ENCODE results near the gene MCAT. TPM values are rescaled to one million over a fixed set of nuclear protein-coding genes. Genes with fewer than 3 reads are reported as not detected.

Gene MCAT
- total and polyA plus RNA-seq, 4 donors: 8.3 to 22.6 (median 14.8) TPM

DNA sequence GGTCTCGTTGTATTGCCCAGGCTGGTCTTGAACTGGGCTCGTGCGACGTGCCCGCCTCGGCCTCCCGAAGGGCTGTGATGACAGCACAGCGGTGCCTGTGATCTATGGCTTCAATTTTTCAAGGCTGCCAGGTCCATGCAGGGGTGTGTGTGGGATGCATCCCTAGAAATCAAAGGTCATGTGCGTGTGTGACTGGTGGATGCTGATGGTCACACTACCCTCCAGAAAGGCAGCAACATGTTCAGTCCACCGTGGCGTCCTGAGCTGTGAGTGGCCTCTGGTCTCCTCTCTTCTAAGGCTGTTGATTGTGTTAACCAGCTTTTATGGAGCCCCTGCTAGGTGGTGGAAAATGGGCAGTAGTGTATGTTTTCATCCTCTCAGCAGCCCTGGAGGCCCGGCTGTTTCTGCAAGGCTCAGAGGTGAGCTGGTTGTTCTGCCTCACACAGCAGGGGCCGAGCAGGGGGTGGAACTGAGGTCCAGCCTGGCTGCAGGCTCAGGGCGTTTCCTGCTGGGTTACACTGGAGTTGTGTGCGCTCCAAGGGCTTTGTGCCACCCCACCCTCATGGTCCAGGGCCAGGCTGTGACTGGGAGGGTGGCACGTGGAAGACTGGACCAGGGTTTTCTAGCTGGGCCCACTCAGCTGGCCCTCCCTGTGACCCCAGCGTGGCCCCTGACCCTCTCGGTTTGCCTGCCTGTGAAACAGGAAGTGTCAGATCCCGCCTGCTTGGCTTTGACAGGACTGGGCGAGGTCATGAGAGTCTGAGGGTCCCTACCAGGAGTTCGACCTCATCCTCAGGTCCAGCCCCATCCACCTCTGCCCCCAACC, 25.0 kb downstream of the MCAT start:
- H3K27ac ChIP-seq (ENCODE audit: low read depth in 1 of 2, low read length in 2 of 2): no peak overlapping the region
- no peak overlapping the region for H3K9ac ChIP-seq (ENCODE audit: low read depth in 1 of 2, low read length in 2 of 2)
- no peak for TF ChIP-seq RXRA (IDR thresholded peaks at IDR 0.05)
- TF ChIP-seq RAD21 (IDR thresholded peaks at IDR 0.05): no peak
- no peak for TF ChIP-seq ZBTB33 (IDR thresholded peaks at IDR 0.05)
- TF ChIP-seq JUND (IDR thresholded peaks at IDR 0.05): no peak
- TF ChIP-seq REST (IDR thresholded peaks at IDR 0.05): no peak
- TF ChIP-seq, protein P1, sequence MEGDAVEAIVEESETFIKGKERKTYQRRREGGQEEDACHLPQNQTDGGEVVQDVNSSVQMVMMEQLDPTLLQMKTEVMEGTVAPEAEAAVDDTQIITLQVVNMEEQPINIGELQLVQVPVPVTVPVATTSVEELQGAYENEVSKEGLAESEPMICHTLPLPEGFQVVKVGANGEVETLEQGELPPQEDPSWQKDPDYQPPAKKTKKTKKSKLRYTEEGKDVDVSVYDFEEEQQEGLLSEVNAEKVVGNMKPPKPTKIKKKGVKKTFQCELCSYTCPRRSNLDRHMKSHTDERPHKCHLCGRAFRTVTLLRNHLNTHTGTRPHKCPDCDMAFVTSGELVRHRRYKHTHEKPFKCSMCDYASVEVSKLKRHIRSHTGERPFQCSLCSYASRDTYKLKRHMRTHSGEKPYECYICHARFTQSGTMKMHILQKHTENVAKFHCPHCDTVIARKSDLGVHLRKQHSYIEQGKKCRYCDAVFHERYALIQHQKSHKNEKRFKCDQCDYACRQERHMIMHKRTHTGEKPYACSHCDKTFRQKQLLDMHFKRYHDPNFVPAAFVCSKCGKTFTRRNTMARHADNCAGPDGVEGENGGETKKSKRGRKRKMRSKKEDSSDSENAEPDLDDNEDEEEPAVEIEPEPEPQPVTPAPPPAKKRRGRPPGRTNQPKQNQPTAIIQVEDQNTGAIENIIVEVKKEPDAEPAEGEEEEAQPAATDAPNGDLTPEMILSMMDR (IDR thresholded peaks at IDR 0.05; ENCODE audit: low read depth, low read length, missing input control): no peak
- no peak for TF ChIP-seq HNF4G (IDR thresholded peaks at IDR 0.05)
- no peak for TF ChIP-seq GABPA (IDR thresholded peaks at IDR 0.05 in 1 of 2, conservative IDR thresholded peaks at IDR 0.05 in 1 of 2)
- TF ChIP-seq EGR1 (IDR thresholded peaks at IDR 0.05; ENCODE audit: low read depth in 2 of 2): no peak
- TF ChIP-seq YY1 (IDR thresholded peaks at IDR 0.05): no peak
- no peak for TF ChIP-seq TAF1 (conservative IDR thresholded peaks at IDR 0.05)
- no peak for TF ChIP-seq FOXA2 (IDR thresholded peaks at IDR 0.05)
- TF ChIP-seq, protein P2, sequence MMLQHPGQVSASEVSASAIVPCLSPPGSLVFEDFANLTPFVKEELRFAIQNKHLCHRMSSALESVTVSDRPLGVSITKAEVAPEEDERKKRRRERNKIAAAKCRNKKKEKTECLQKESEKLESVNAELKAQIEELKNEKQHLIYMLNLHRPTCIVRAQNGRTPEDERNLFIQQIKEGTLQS (IDR thresholded peaks at IDR 0.05): no peak
- H3K36me3 ChIP-seq (ENCODE audit: control insufficient read depth in 4 of 4, insufficient read depth in 3 of 4, low read depth in 1 of 4, low read length in 3 of 4): no peaks in the 10 kb centered on the region
- no peaks in the 10 kb centered on the region for H3K27me3 ChIP-seq (ENCODE audit: control insufficient read depth in 4 of 4, insufficient read depth in 4 of 4, low read length in 3 of 4)
- DNase-seq (ENCODE audit: low spot score): no peak
- H3K4me3 ChIP-seq (ENCODE audit: low read depth in 1 of 3, low read length in 3 of 3): no peak overlapping the region
- 78% methylated on average over 21 of the region's 21 CpGs for WGBS
- H3K4me1 ChIP-seq (ENCODE audit: control insufficient read depth in 4 of 4, insufficient read depth in 4 of 4, low read length in 3 of 4): peaks cover 0 to 8% (median 4%) of the 10 kb centered on the region in 4 donors
- no peaks in the 10 kb centered on the region for H3K9me3 ChIP-seq (ENCODE audit: control insufficient read depth in 4 of 4, low read length in 3 of 4)

DNA sequence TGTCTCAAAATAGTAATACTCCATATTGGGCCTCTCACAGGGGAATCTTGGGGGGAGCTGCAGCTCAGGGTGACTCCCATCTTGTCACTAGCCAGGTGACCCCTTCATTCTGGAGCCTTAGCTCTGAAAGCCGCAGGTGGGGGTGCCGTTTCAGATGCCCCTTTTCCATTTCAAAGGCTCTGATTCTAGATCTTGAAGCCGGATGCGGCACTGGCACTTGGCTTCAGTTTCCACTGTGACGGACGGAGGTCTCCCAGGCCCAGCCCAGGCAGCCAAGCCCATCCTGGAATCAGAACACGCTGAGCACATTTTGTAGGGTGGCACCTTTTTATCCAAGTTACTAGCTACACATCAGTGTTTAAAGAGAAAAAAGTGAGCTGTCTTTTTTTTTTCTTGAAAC, 26.3 kb downstream of the MCAT start:
- Histone ChIP-seq H3K27me3 (ENCODE audit: control insufficient read depth in 4 of 4, insufficient read depth in 4 of 4, low read length in 3 of 4) (no peaks in the 10 kb centered on the region), H3K4me1 (ENCODE audit: control insufficient read depth in 4 of 4, insufficient read depth in 4 of 4, low read length in 3 of 4) (peaks cover 0 to 8% (median 4%) of the 10 kb centered on the region in 4 donors)
- WGBS: 92% methylated on average over 7 of the region's 7 CpGs
- TF ChIP-seq REST (IDR thresholded peaks at IDR 0.05) (no peak), JUND (IDR thresholded peaks at IDR 0.05) (no peak), RXRA (IDR thresholded peaks at IDR 0.05) (no peak), FOXA2 (IDR thresholded peaks at IDR 0.05) (no peak), EGR1 (IDR thresholded peaks at IDR 0.05; ENCODE audit: low read depth in 2 of 2) (no peak), MAX (IDR thresholded peaks at IDR 0.05) (no peak), RAD21 (IDR thresholded peaks at IDR 0.05) (no peak), SP1 (IDR thresholded peaks at IDR 0.05) (no peak), ZBTB33 (IDR thresholded peaks at IDR 0.05) (no peak), GABPA (IDR thresholded peaks at IDR 0.05 in 1 of 2, conservative IDR thresholded peaks at IDR 0.05 in 1 of 2) (no peak), NR2F2 (IDR thresholded peaks at IDR 0.05) (no peak)

More for the DNA sequence above, 26.3 kb downstream of the MCAT start:
- H3K27ac ChIP-seq (ENCODE audit: low read depth in 1 of 2, low read length in 2 of 2): no peak overlapping the region
- H3K9me3 ChIP-seq (ENCODE audit: control insufficient read depth in 4 of 4, low read length in 3 of 4): no peaks in the 10 kb centered on the region
- H3K36me3 ChIP-seq (ENCODE audit: control insufficient read depth in 4 of 4, insufficient read depth in 3 of 4, low read depth in 1 of 4, low read length in 3 of 4): no peaks in the 10 kb centered on the region
- no peak overlapping the region for H3K9ac ChIP-seq (ENCODE audit: low read depth in 1 of 2, low read length in 2 of 2)
- DNase-seq (ENCODE audit: low spot score): no peak
- H3K4me3 ChIP-seq (ENCODE audit: low read depth in 1 of 3, low read length in 3 of 3): no peak overlapping the region
